Measurements from ENCODE around the gene GOLM1. TPM values are rescaled to one million over a fixed set of nuclear protein-coding genes. Genes with fewer than 3 reads are reported as not detected.
A peak's percentile ranks its signal among the peaks of the same experiment; 100 is the strongest.
"Not testable (repeated sequence)": the region's sequence is repeated elsewhere in the genome, so short reads cannot be mapped to it uniquely, and the experiment has no call there.

Gene GOLM1
- total and polyA plus RNA-seq, 5 experiments from 2014 or later, result 0.75 to 1.5 (median 1.1) TPM

DNA sequence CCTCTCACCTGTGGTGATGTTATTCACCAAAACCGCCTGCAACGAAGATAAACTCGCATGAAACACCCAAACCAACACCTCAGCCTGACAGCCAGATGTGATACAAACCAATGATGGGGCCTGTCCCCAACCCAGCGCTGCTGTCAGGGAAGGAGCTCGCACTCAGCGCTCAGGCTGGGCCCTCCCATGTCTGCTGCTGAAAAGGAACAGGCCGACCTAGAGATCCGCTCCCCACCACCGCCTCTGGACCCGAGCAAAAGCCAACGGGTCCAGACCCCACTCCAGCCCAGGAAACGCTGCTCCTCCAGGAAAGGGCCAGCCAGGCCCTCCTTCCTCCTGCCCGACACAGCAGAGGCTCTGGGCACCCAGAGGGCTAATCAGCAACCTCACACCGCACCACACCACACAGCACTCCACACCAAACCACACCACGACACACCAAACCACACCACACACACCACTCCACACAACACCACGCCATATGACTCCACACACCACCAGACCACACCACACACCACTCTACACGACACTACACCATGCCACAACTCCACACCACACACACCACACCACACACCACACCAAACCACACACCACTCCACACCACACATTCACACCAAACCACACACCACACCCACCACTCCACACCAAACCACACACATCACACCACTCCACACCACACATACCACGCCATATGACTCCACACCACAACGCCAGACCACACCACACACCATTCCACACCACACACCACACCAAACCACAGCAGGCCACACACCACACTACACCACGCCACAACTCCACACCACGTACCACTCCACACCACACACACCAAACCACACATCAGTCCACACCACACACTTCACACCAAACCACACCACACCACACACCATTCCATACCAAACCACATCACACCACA is 46.5 kb downstream of the GOLM1 start:
- no peak for ATAC-seq
- no peaks in the 10 kb centered on the region for H3K4me1 Mint-ChIP-seq
- peaks cover 0 to 7% (median 0%) of the 10 kb centered on the region in 5 donors for H3K27me3 Mint-ChIP-seq
- POLR2A ChIA-PET, result no interaction called here
- H3K36me3 Mint-ChIP-seq, result no peaks in the 10 kb centered on the region
- H3K9me3 Mint-ChIP-seq, result peaks cover 0 to 2% (median 0%) of the 10 kb centered on the region in 9 donors
- DNase-seq, result no peak
- H3K4me3 Mint-ChIP-seq, result no peak overlapping the region
- no peak overlapping the region for H3K27ac Mint-ChIP-seq

DNA sequence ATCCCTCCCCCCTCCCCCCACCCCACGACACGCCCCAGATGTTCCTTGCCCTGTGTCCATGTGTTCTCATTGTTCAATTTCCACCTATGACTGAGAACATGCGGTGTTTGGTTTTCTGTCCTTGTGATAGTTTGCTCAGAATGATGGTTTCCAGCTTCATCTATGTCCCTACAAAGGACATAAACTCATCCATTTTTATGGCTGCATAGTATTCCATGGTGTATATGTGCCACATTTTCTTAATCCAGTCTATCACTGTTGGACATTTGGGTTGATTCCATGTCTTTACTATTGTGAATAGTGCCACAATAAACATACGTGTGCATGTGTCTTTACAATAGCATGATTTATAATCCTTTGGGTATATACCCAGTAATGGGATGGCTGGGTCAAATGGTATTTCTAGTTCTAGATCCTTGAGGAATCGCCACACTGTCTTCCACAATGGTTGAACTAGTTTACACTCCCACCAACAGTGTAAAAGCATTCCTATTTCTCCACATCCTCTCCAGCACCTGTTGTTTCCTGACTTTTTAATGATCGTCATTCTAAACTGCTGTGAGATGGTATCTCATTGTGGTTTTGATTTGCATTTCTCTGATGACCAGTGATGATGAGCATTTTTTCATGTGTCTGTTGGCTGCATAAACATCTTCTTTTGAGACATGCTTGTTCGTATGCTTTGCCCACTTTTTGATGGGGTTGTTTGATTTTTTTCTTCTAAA is 51.2 kb downstream of the GOLM1 start:
- H3K4me3 Mint-ChIP-seq, H3K27ac Mint-ChIP-seq, H3K9me3 Mint-ChIP-seq, POLR2A ChIA-PET, H3K27me3 Mint-ChIP-seq, H3K4me1 Mint-ChIP-seq, H3K36me3 Mint-ChIP-seq, DNase-seq, ATAC-seq: not testable (repeated sequence)

DNA sequence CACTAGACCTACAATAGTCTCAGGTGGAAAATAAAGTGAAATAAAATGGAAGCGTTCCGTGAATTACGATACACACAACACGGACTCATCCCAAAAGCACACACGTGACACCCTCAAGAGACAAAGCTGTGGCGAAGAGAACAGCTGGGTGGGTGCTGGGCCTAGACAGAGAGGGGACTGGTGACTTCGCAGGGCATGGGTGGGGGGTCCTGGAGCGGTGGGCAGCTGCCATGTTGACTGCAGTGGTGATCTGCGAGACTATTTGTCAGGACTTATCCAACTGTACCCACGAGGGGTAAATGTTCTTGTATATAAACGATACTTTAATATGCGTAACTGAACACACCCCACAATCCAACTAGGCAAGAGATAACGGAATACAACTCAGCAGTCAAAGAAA is 52.0 kb downstream of the GOLM1 start:
- peaks cover 0 to 4% (median 0%) of the 10 kb centered on the region in 9 donors for H3K9me3 Mint-ChIP-seq

DNA sequence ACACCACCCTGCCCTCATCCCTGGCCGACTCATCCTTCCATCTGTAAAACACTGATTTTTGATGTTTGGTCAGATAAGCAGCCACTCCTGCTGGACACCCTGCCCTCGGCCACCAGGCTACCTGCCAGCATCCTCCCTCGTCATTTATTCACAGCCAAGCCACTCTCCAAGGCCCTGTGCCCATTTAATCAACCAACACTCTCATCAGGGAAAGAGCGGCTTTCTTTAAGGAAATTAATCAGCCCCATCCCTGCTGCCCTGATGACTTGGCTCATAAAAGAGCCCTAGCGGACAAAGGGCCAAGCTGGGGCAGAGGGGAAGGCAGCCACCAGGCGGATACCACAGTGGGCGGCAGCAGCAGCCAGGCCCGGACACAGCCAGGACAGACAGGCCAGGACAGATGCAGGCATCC is 52.4 kb downstream of the GOLM1 start:
- Mint-ChIP-seq H3K27ac (no peak overlapping the region), H3K4me3 (no peak overlapping the region), H3K4me1 (no peaks in the 10 kb centered on the region), H3K27me3 (no peaks in the 10 kb centered on the region), H3K9me3 (peaks cover 0 to 4% (median 0%) of the 10 kb centered on the region in 9 donors), H3K36me3 (no peaks in the 10 kb centered on the region)
- DNase-seq (no peak), ATAC-seq (no peak)
- POLR2A ChIA-PET, result no interaction called here

More for the DNA sequence above, 52.0 kb downstream of the GOLM1 start:
- POLR2A ChIA-PET, result no interaction called here
- no peaks in the 10 kb centered on the region for H3K4me1 Mint-ChIP-seq
- H3K36me3 Mint-ChIP-seq, result no peaks in the 10 kb centered on the region
- ATAC-seq (no peak), DNase-seq (no peak)
- no peak overlapping the region for H3K4me3 Mint-ChIP-seq
- H3K27me3 Mint-ChIP-seq, result no peaks in the 10 kb centered on the region
- H3K27ac Mint-ChIP-seq, result no peak overlapping the region

GRCh38 chr9:86046071-86046636 is 53.2 kb downstream of the GOLM1 start:
- ATAC-seq, result no peak
- Mint-ChIP-seq H3K9me3 (peaks cover 0 to 4% (median 0%) of the 10 kb centered on the region in 9 donors), H3K27ac (no peak overlapping the region), H3K4me3 (no peak overlapping the region), H3K27me3 (no peaks in the 10 kb centered on the region), H3K4me1 (no peaks in the 10 kb centered on the region), H3K36me3 (no peaks in the 10 kb centered on the region)
- POLR2A ChIA-PET, result no interaction called here
- DNase-seq, result no peak

GRCh38 chr9:86045654-86046053 is 53.7 kb downstream of the GOLM1 start:
- ATAC-seq (no peak), DNase-seq (no peak)
- POLR2A ChIA-PET, result no interaction called here
- no peaks in the 10 kb centered on the region for H3K4me1 Mint-ChIP-seq
- H3K9me3 Mint-ChIP-seq, result peaks cover 0 to 4% (median 0%) of the 10 kb centered on the region in 9 donors
- no peak overlapping the region for H3K27ac Mint-ChIP-seq
- H3K4me3 Mint-ChIP-seq, result no peak overlapping the region
- H3K27me3 Mint-ChIP-seq, result peaks cover 0 to 2% (median 0%) of the 10 kb centered on the region in 5 donors
- H3K36me3 Mint-ChIP-seq, result no peaks in the 10 kb centered on the region

GRCh38 chr9:86043999-86044398 is 55.4 kb downstream of the GOLM1 start:
- no peak for DNase-seq

DNA sequence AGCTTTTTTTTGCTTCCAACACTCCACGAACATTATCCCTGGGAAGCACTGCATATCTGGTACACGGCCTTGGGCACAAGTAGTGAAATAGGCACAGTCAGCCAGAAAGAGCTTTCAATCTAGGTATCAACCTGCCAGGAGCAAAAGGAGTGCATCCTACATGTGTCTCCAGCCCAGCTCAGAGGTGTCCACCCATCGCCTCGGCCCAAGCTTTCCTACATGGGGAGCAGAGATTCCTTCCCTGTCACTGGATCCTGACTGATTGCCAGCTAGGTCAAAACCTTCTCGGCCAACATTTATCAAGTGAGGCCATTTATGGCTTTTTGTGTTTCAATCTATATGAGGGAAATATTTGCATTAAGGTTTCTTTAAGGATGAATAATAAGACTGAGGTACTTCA is 55.8 kb downstream of the GOLM1 start:
- DNase-seq (no peak), ATAC-seq (no peak)
- Mint-ChIP-seq H3K4me1 (no peaks in the 10 kb centered on the region), H3K27ac (no peak overlapping the region), H3K9me3 (peaks cover 0 to 5% (median 0%) of the 10 kb centered on the region in 9 donors), H3K27me3 (peaks cover 0 to 3% (median 0%) of the 10 kb centered on the region in 5 donors), H3K4me3 (no peak overlapping the region), H3K36me3 (no peaks in the 10 kb centered on the region)
- POLR2A ChIA-PET, result no interaction called here

More at GRCh38 chr9:86043999-86044398, 55.4 kb downstream of the GOLM1 start:
- no peak overlapping the region for H3K4me3 Mint-ChIP-seq
- H3K27me3 Mint-ChIP-seq, result peaks cover 0 to 3% (median 0%) of the 10 kb centered on the region in 5 donors
- H3K36me3 Mint-ChIP-seq, result no peaks in the 10 kb centered on the region
- peaks cover 0 to 4% (median 0%) of the 10 kb centered on the region in 9 donors for H3K9me3 Mint-ChIP-seq
- H3K4me1 Mint-ChIP-seq, result no peaks in the 10 kb centered on the region
- no peak overlapping the region for H3K27ac Mint-ChIP-seq
- POLR2A ChIA-PET, result no interaction called here
- no peak for ATAC-seq

DNA sequence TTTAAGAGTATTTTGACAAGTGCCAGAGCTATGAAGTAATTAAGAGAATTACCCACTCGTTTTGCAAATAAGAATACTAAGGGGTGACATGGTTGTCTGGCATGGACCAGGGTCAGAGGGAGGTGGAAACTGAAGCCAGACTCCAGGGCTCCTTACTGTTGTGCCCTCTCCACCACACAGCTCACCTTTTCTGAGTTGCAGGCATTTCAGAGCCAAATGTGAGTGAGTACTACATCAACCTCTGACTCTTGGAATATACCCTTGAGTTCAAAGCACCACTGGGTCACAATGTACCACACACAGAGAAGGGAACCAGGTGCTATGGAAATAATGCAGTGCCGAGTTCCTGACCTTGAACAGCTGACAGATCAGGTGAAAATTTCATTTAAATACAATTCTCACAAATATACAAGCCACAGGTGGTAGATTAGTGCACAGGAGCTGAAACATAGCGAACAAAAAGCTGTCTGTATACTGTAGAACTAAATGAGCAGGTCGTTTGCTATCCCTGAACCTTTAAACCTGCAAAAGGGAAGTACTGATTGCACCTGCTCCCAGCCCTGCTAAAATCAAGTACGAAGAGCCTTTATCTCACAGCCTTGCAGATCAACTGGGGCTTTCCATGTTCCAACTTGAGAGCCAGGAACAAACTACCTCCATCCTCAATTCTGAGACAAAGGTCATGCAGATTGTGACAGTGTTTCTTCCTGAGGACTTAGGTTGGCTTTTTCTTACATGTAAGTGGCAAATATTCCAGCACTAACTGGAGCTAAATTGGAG is 57.0 kb downstream of the GOLM1 start:
- no peak for DNase-seq
- no peak overlapping the region for H3K4me3 Mint-ChIP-seq
- POLR2A ChIA-PET, result no interaction called here

DNA sequence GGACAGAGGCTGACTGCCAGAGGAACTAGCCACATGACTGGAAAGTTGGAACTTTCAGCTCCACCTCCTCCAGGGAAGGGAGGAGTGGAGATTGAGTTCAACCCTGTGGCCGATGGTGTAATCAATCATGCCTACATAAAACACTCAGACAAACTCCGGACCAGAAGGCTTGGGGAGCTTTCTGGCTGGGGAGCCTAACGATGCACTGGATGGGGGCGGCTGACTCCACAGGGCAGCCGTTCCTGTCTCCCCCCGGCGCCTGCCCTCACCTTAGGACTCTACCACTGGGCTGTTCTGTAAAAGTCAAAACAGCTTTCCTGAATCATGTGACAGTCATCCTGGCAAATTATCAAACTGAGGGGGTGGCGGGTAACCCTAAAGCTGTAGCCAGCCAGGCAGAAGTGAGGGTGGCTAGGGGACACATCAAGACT is 58.0 kb downstream of the GOLM1 start:
- Mint-ChIP-seq H3K4me1 (no peaks in the 10 kb centered on the region), H3K36me3 (no peaks in the 10 kb centered on the region), H3K27me3 (peaks cover 0 to 8% (median 0%) of the 10 kb centered on the region in 5 donors), H3K4me3 (no peak overlapping the region), H3K27ac (no peak overlapping the region), H3K9me3 (peaks cover 0 to 7% (median 0%) of the 10 kb centered on the region in 9 donors)
- POLR2A ChIA-PET, result no interaction called here
- ATAC-seq, result no peak
- DNase-seq, result no peak

More for the DNA sequence above, 57.0 kb downstream of the GOLM1 start:
- Mint-ChIP-seq H3K36me3 (no peaks in the 10 kb centered on the region), H3K4me1 (no peaks in the 10 kb centered on the region), H3K27me3 (peaks cover 0 to 5% (median 0%) of the 10 kb centered on the region in 5 donors), H3K9me3 (peaks cover 0 to 5% (median 0%) of the 10 kb centered on the region in 9 donors), H3K27ac (no peak overlapping the region)
- no peak for ATAC-seq

- no peaks in the 10 kb centered on the region for H3K36me3 Mint-ChIP-seq
- H3K4me1 Mint-ChIP-seq, result no peaks in the 10 kb centered on the region
Observed at GRCh38 chr9:86040861-86041155, 58.5 kb downstream of the GOLM1 start.

DNA sequence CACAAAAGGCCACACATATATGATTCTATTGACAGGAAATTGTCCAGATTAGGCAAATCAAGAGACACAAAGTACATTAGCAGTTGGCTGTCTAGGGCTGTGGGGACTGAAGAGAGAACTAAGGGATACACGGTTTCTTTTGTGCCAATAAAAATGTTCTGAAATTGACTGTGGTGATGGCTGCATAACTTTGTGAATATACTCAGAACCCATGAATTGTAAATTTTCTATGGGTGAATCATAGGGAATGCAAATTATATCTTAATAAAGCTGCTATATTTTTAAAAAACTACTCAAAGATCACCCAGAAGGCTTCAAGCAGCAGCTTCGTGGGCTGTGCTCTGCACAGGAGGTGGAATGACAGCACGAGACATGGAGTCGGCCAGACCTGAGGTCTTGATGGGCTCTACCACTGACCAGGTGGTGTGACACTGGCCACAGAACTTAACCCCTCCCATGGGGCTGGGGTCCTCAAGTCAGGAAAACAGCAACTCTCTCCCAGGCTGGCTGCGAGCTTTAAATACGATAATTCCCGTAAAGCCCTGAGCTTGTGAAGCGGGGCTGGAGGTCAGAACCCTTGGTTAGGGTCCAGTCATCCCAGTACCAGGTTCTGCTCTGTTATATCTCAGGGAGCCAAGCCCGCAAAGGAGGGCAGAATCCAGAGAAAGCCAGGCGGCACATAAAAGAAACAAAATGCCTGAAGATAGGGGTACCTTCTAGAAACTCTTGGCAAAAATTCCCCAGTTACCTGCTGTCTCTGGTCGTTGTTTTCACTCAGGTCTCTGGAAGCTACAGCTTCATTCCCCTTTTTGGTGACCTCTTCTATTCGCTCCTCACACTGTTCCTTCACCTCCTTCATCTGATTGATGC is 59.1 kb downstream of the GOLM1 start:
- Mint-ChIP-seq H3K27ac (no peak overlapping the region), H3K4me1 (no peaks in the 10 kb centered on the region), H3K9me3 (peaks cover 0 to 7% (median 0%) of the 10 kb centered on the region in 9 donors), H3K27me3 (peaks cover 0 to 8% (median 0%) of the 10 kb centered on the region in 5 donors), H3K36me3 (no peaks in the 10 kb centered on the region), H3K4me3 (peak overlapping the region in 1 of 10 donors; percentile 12)
- ATAC-seq (no peak), DNase-seq (no peak)
- POLR2A ChIA-PET, result no interaction called here

More at GRCh38 chr9:86040861-86041155, 58.5 kb downstream of the GOLM1 start:
- no peak for ATAC-seq
- Mint-ChIP-seq H3K9me3 (peaks cover 0 to 7% (median 0%) of the 10 kb centered on the region in 9 donors), H3K27me3 (peaks cover 0 to 8% (median 0%) of the 10 kb centered on the region in 5 donors), H3K4me3 (peak overlapping the region in 1 of 10 donors; percentile 12), H3K27ac (no peak overlapping the region)
- DNase-seq, result no peak
- POLR2A ChIA-PET, result no interaction called here
